Activated T-cell treated with anti-CD3 and anti-CD28 coated beads for 1 hour (primary cell): ENCODE measurements around the gene STARD9.
"Not testable (repeated sequence)": the region's sequence is repeated elsewhere in the genome, so short reads cannot be mapped to it uniquely, and the experiment has no call there.

ENCODE experiments used
- DNase-seq: peaks from one replicate; pipeline ENCODE4 v3.0.0-alpha.2; 2020; ENCODE audit warnings: low read depth

STARD9 gene

GRCh38 chr15:42730135-42730534, 154.7 kb downstream of the STARD9 start:
- DNase-seq = no peak

DNA sequence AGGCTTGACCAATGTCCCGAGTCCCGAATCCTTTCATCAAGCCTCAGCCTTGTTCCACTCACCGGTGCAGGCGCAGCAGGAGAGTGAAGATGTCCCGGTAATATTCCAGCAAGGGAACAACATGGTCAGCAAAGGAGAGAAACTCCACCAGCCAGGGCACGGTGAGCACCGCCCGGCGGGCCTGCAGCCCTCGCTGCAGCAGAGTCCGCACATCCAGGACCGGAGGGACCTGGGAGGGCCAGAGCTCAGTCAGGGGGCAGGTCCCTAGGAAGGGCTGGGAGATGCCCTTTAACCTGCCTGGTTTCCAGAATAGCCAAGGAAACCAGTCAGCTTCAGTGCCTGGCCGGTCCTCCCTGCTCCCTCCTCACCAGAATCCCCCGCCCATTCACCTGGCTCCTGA, 155.1 kb downstream of the STARD9 start:
- no peak for DNase-seq

DNA sequence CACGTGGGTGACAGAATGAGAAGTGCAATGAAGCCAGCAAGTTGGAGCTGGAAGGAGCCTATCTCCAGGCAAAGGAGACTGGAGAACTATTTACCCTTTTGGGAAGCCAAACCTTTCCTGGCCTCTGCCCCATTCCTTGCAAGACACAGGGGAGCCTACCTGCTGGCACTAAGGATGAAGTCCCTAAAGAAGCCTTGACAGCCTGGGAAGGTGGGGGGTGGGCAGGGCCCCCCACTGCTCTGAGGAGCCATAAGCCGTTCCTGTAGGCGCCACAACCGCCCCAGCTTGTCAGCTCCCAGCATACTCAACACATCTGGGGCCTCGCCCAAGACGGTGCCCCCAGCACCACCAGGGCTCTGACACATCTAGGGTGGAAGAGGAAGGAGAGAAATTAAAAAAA, 156.1 kb downstream of the STARD9 start:
- no peak for DNase-seq

GRCh38 chr15:42732095-42732827, 156.9 kb downstream of the STARD9 start:
- DNase-seq = no peak

DNA sequence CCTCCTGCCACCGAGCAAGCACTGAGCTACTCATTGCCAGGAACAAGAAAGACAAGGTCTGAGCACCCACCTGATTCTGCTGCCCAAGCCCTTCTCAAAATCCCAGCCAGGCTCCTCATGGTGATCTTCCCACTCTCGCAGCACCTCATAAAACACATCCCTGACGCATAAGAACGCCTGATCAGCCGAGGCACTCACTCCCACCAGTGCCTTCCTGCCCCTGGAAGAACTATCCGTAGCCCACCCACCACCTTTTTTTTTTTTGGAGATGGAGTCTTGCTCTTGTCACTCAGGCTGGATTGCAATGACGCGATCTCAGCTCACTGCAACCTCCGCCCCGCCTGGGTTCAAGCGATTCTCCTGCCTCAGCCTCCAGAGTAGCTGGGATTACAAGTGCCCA, 157.6 kb downstream of the STARD9 start:
- DNase-seq = no peak

- no peak for DNase-seq
Measured at GRCh38 chr15:42734076-42734672, 158.8 kb downstream of the STARD9 start.

GRCh38 chr15:42735382-42736165, 160.2 kb downstream of the STARD9 start:
- DNase-seq = no peak

DNA sequence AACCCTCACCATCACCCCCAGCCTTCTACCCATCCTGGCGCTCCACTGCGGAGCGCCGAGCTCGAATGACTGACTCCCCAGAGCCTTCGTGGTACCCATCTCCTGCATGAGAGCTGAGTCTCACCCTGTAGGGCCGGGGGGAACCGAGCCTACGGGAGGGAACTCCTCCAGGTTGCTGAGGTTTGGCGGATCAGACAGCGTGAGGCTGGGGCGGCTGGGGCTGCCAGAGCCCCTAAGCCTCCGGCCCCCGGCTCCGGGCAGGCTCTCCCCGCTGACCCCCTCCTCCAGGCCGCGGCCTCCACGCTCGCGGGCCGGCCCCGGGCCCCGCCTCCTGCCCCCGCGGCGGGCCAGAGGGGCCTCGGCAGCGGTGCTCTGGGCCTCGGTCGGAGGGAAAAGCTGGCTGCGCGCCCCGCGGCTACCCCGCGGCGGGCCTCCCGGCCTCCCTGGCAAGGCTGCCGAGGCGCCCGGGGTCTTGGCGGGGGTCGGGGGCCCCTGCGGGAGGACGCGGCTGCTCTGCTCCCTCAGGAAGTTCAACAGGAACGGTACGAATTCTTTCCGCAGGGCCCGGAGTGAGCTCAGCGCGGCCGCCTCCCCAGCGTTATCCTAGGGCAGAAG, 160.9 kb downstream of the STARD9 start:
- DNase-seq = peak; percentile 8

DNA sequence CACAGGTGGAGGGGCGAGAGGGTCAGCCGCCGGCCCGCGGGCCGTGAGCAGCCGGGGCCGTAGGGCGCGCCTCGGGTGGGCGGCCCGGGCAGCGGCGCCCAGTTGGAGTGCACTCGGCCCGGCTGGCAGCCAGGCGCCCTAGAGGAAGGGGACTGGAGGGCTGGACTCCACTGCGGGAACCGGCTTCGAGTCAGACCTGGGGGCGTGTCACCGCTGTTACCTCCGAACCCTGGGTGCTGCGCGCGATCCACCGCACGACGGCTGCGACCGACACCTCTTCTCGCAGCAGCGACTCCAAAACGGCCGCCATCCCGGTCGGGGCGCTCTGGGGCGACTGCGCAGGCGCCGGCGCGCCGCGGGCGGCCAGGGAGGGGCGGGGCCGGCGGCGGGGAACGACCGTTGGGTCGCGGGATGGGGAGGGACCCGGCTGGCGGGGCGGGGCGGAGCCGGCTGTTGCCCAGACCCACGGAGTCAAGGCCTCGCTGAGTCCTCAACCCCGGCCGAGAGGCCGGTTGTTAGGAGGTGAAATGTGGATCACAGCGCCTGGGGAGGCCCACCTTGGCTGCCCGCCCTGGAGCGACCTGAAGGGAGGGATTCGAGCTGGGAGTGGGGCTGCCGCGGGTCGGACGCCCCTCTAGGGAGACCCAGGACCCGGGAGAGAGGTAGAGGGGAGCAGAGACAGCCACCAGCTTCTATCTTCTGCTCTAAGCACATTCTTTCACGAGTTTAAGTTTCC, 161.6 kb downstream of the STARD9 start, which contains the start of gene CDAN1:
TSS of gene CDAN1 (minus strand) at position 336 of the 736 bp plus-strand sequence. CDS start at position 310, 26 bp downstream.
- peak; percentile 90 for DNase-seq

GRCh38 chr15:42737529-42738328, 162.3 kb downstream of the STARD9 start:
- no peak for DNase-seq

DNA sequence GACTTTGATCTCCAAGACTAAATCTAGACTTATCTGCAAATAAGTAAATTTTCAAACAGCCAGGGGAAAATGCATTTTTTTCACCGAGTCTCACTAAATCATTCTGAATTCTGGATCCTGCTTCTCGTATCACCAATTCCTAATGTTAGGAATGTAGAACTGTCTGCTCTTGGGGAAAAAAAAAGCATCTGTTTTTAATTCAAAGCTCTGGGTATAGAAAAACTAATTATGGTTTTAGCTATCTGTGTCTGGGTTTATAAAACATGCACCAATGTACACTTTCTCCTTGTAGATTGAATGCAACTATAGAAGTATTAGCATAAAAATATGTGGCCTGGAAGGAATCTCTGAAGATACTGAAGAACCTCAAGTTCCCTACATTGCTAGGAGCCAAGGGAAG, 166.3 kb downstream of the STARD9 start:
- no peak for DNase-seq

DNA sequence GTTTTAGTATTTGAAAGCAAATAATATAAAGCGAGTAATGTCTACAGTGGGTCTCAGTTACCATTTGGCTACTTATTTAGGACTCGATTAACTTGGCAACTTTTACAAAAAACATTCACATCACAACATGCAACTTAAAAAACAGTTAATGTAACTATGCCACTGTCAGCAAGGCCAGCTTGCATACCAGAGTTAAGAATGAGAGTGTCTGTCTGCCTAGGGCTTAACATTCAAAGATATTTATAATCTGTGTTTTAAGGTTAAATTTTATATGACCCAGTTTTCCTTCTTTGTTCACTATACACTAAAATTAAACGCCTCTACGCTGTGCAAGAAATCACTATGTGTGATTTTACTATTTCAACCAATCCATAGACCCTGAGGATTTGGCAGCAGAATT, 166.7 kb downstream of the STARD9 start:
- DNase-seq = no peak

DNA sequence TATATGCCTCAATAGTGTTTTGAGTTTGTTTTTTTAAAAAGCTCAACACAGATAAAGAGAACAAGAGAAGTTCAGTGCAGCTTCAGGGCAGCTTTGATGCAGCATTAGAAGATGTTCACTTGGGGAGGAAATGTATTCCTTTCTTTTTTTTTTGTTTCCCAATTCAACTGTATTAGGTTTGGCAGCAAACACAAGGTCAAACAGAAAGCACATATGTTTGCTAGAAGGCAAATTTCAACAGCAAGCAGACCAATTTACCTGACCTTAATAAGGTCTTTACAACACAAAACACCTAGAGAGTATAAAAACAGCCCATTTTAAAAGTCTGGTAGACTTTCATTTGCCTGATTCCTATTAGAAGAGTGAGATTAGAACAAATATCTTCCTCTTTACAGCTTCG, 168.8 kb downstream of the STARD9 start:
- DNase-seq = no peak

- DNase-seq = no peak
Measured at GRCh38 chr15:42749266-42749665, 173.9 kb downstream of the STARD9 start.

DNA sequence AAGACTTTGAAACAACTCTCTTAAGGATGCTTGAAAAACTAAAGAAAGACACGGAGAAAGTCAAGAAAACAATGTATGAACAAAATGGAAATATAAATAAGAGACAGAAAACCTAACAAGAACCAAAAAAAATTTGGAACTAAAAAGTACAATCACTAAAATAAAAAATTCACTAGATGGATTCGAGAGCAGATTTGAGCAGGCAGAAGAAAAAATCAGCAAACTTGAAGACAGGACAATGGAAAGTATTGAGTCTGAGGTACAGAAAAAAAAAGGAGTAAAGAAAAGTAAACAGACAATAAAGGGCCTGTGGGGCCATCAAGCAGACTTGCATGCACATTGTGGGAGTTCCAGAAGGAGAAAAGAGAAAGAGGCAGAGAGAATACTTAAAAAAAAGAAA, 174.9 kb downstream of the STARD9 start:
- DNase-seq = no peak

GRCh38 chr15:42759093-42759492, 183.7 kb downstream of the STARD9 start:
- DNase-seq = no peak

- DNase-seq = no peak
Measured at GRCh38 chr15:42760759-42761158, 185.4 kb downstream of the STARD9 start.

DNA sequence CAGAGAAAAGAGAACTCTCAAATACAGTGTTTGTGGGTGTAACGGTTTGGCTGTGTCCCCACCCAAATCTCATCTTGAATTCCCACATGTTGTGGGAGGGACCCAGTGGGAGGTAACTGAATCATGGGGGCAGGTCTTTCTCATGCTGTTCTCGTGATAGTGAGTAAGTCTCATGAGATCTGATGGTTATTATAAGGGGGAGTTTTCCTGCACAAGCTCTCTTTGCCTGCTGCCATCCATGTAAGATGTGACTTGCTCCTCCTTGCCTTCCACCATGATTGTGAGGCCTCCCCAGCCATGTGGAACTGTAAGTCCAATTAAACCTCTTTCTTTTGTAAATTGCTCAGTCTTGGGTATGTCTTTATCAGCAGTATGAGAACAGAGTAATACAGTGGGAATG, 186.4 kb downstream of the STARD9 start:
- not testable (repeated sequence) for DNase-seq

- not testable (repeated sequence) for DNase-seq
Measured at GRCh38 chr15:42764154-42764731, 188.8 kb downstream of the STARD9 start.

DNA sequence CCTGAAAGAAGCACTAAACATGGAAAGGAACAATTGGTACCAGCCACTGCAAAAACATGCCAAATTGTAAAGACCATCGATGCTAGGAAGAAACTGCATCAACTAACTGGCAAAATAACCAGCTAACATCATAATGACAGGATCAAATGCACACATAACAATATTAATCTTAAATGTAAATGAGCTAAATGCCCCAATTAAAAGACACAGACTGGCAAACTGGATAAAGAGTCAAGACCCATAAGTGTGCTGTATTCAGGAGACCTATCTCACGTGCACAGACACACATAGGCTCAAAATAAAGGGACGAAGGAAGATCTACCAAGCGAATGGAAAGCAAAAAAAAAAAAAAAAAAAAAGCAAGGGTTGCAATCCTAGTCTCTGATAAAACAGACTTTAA, 190.7 kb downstream of the STARD9 start:
- not testable (repeated sequence) for DNase-seq
